GM10266 (cell line): ENCODE measurements around the gene CFAP299.

Experiments used
- DNase-seq: peaks from one replicate; pipeline ENCODE4 v3.0.0; 2012; ENCODE audit errors: extremely low spot score
- CTCF ChIP-seq: IDR thresholded peaks from 2 replicates; pipeline ENCODE4 v1.5.1; 2012; ENCODE audit warnings: mild to moderate bottlenecking, low read depth; ENCODE audit not compliant: control insufficient read depth, insufficient read depth; ENCODE audit errors: missing control alignments

CFAP299 gene

DNA sequence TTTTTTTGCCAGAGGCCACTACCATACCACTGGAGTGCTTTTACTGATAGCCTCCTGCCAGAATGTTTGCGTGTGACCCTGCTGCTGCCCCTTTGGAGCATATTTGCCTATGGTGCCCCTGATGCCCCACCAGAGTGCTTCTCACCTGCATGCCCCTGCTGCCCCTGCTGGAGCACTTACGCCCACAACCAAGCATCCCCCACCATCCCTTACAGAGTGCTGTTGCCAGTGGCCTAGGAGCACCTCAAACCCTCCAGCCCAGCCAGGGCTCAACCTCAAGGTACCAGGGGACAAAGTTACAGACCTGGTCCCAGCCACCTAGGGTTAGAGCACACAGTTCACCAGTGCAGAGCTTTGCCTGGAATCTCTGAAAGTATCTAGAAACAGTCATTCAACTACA is 207.2 kb downstream of the CFAP299 start:
- no peak for DNase-seq
- TF ChIP-seq CTCF, result no peak

DNA sequence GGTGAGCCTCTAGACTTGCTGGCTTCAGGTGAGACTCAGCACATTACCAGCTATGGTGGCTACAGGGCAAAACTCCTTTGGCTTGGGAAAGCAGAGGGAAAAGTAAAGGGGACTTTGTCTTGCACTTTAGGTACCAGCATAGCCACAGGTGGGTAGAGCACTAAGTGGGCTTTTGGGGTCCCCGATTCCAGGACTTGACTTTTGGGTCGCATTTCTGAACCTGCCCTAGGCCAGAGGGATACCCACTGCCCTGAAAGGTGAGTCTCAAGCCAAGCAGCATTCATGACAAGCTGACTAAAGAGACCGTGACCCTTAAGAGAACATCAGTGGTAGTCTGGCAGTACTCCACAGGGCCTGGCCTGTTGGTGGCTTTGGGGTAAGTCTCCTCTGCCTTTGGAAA is 224.8 kb downstream of the CFAP299 start:
- DNase-seq, result no peak
- TF ChIP-seq CTCF, result no peak

GRCh38 chr4:80566203-80566872 is 230.8 kb downstream of the CFAP299 start:
- no peak for TF ChIP-seq CTCF
- no peak for DNase-seq

DNA sequence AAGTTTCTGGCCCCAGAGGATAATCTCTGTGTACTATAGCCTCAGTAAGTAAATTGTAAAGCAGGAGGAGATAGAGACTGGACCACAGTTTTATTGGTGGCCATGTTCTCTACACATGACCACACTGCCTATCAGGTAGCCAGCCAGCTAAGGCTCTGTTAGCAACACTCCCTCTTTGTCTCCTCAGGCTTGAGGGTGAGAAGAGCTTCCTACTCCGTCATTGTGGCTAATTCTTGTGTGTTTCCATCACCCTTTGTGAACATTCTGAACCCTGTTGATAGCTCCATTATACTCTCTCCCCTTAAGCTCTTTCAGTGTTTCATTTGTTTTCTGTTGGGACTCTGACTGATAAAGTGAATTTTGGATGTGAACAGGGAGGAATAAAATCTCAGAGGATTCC is 233.4 kb downstream of the CFAP299 start:
- TF ChIP-seq CTCF, result no peak
- DNase-seq, result no peak

DNA sequence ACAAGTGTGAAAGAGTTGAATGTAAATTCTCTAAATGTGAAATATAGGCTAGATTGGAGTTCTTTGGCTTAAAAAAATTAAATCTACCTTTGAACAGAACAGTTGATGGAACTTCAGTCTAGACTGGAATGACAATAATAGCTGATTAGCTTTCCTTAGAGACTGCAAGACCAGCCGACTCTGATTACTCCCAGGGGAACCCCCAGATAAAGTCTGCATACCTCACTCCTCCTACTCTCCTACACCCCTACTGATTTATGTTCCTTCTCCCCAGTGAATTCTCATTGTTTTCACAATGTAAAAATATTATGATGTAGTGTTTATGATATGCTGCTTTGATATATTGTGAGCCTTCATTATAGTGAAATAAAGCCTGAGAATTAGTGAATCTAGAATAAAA is 241.3 kb downstream of the CFAP299 start:
- no peak for TF ChIP-seq CTCF

DNA sequence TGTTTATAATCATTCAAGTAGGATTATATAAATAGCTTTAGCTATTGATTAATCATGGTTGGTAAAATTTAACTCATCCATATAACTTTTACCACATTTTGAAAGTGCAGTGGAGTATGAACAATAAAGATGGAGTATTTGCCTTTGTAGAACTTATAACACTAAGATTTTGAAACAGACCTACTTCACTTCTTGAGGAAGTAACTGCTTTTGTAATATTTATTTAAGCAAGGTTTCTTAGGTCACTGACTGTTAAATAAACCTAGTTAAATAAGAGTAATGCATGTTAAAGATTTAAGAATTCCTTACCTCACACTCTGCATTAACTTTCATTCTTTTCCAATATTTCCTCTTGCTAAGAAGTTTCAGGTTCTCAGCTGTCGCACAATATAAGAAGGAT is 242.5 kb downstream of the CFAP299 start:
- no peak for DNase-seq
- TF ChIP-seq CTCF, result no peak

More for the DNA sequence above, 241.3 kb downstream of the CFAP299 start:
- DNase-seq, result no peak

GRCh38 chr4:80585542-80585941 is 250.0 kb downstream of the CFAP299 start:
- TF ChIP-seq CTCF, result no peak
- no peak for DNase-seq
